HL-60 (cell line): ENCODE data around the gene TMOD2.

Source experiments
- DNase-seq, 2 experiments: peaks; one replicate each; pipeline ENCODE4 v3.0.0-alpha.2; 2010 to 2020; ENCODE audit warnings: low read depth in 1 of 2, low spot score in 1 of 2
- H3K27ac ChIP-seq: fragments of 250-450 bp; sonication (Bioruptor Pico); replicated peaks from 2 replicates; pipeline ENCODE4 v1.5.1; 2020; ENCODE audit warnings: mild to moderate bottlenecking, moderate library complexity
- H3K27me3 ChIP-seq: fragments of 250-450 bp; sonication (Bioruptor Pico); 2 replicates; pipeline ENCODE4 v1.5.1; 2021; ENCODE audit warnings: mild to moderate bottlenecking, moderate library complexity; ENCODE audit not compliant: insufficient read depth, poor library complexity, severe bottlenecking
- H3K4me3 ChIP-seq: replicated peaks from 2 replicates; pipeline ENCODE4 v1.5.1; 2011; ENCODE audit warnings: mild to moderate bottlenecking, control low read depth, low read length; ENCODE audit not compliant: insufficient read depth
- GABPA ChIP-seq: IDR thresholded peaks from 2 replicates; pipeline ENCODE4 v1.6.1; 2012; ENCODE audit warnings: low read depth
- POLR2AphosphoS5 ChIP-seq: IDR thresholded peaks from 2 replicates; pipeline ENCODE4 v1.6.1; 2012; ENCODE audit warnings: low read depth
- REST ChIP-seq: IDR thresholded peaks from 2 replicates; pipeline ENCODE4 v1.6.1; 2012; ENCODE audit warnings: low read depth; ENCODE audit not compliant: insufficient replicate concordance
- SPI1 ChIP-seq: IDR thresholded peaks from 2 replicates; pipeline ENCODE4 v1.6.1; 2012; ENCODE audit warnings: low read depth, mild to moderate bottlenecking, borderline replicate concordance
- TF ChIP-seq, protein P1 (sequence below): IDR thresholded peaks from one replicate; pipeline ENCODE4 v1.5.1; 2011; ENCODE audit warnings: low read length, control low read depth, inconsistent platforms; ENCODE audit not compliant: insufficient read depth

Gene TMOD2

GRCh38 chr15:51844747-51845426 is 93.5 kb downstream of the TMOD2 start:
- Histone ChIP-seq H3K27me3 (no peaks in the 10 kb centered on the region), H3K4me3 (no peak overlapping the region), H3K27ac (no peak overlapping the region)
- DNase-seq, result no peak
- TF ChIP-seq, protein P1, sequence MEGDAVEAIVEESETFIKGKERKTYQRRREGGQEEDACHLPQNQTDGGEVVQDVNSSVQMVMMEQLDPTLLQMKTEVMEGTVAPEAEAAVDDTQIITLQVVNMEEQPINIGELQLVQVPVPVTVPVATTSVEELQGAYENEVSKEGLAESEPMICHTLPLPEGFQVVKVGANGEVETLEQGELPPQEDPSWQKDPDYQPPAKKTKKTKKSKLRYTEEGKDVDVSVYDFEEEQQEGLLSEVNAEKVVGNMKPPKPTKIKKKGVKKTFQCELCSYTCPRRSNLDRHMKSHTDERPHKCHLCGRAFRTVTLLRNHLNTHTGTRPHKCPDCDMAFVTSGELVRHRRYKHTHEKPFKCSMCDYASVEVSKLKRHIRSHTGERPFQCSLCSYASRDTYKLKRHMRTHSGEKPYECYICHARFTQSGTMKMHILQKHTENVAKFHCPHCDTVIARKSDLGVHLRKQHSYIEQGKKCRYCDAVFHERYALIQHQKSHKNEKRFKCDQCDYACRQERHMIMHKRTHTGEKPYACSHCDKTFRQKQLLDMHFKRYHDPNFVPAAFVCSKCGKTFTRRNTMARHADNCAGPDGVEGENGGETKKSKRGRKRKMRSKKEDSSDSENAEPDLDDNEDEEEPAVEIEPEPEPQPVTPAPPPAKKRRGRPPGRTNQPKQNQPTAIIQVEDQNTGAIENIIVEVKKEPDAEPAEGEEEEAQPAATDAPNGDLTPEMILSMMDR, result no peak
- TF ChIP-seq GABPA (no peak), REST (no peak), POLR2AphosphoS5 (no peak), SPI1 (no peak)

- H3K4me3 ChIP-seq, result no peak overlapping the region
- H3K27ac ChIP-seq, result peak overlapping the region; percentile 47
Observed at GRCh38 chr15:51846066-51846462, 94.7 kb downstream of the TMOD2 start.

More at GRCh38 chr15:51846066-51846462, 94.7 kb downstream of the TMOD2 start:
- TF ChIP-seq, protein P1, result no peak
- TF ChIP-seq SPI1 (no peak), POLR2AphosphoS5 (no peak), REST (no peak), GABPA (no peak)
- no peaks in the 10 kb centered on the region for H3K27me3 ChIP-seq
- no peak for DNase-seq
